Measurements from ENCODE around the gene MEX3C. TPM values are rescaled to one million over a fixed set of nuclear protein-coding genes. Genes with fewer than 3 reads are reported as not detected.

MEX3C gene
- total RNA-seq, 1 donor from 2014 or later, result 88.9 TPM

- no peak overlapping the region for H3K4me3 Mint-ChIP-seq
- H3K9me3 Mint-ChIP-seq, result no peaks in the 10 kb centered on the region
- no peaks in the 10 kb centered on the region for H3K36me3 Mint-ChIP-seq
- TF ChIP-seq CTCF (IDR thresholded peaks at IDR 0.05; ENCODE audit: unreplicated experiment), result no peak
- DNase-seq (ENCODE audit: low spot score in 2 of 2, unreplicated experiment in 2 of 2), result no peak
- H3K4me1 Mint-ChIP-seq, result no peaks in the 10 kb centered on the region
- no peaks in the 10 kb centered on the region for H3K27me3 Mint-ChIP-seq (ENCODE audit: low read depth)
- H3K27ac Mint-ChIP-seq, result no peak overlapping the region
These were observed 33.9 kb downstream of the MEX3C start for GRCh38 chr18:51163543-51163942.

- DNase-seq (ENCODE audit: low spot score in 2 of 2, unreplicated experiment in 2 of 2), result no peak
- Mint-ChIP-seq H3K36me3 (no peaks in the 10 kb centered on the region), H3K9me3 (no peaks in the 10 kb centered on the region), H3K27ac (no peak overlapping the region), H3K27me3 (ENCODE audit: low read depth) (no peaks in the 10 kb centered on the region), H3K4me3 (no peak overlapping the region), H3K4me1 (no peaks in the 10 kb centered on the region)
- no peak for TF ChIP-seq CTCF (IDR thresholded peaks at IDR 0.05; ENCODE audit: unreplicated experiment)
These were observed 34.9 kb downstream of the MEX3C start for GRCh38 chr18:51162617-51163016.

GRCh38 chr18:51160646-51161045 is 36.8 kb downstream of the MEX3C start:
- Mint-ChIP-seq H3K27me3 (ENCODE audit: low read depth) (no peaks in the 10 kb centered on the region), H3K27ac (no peak overlapping the region), H3K4me1 (no peaks in the 10 kb centered on the region), H3K4me3 (no peak overlapping the region), H3K36me3 (no peaks in the 10 kb centered on the region), H3K9me3 (no peaks in the 10 kb centered on the region)
- TF ChIP-seq CTCF (IDR thresholded peaks at IDR 0.05; ENCODE audit: unreplicated experiment), result no peak
- DNase-seq (ENCODE audit: low spot score in 2 of 2, unreplicated experiment in 2 of 2), result no peak

- Mint-ChIP-seq H3K9me3 (no peaks in the 10 kb centered on the region), H3K4me1 (peaks cover 3% of the 10 kb centered on the region), H3K36me3 (no peaks in the 10 kb centered on the region), H3K27ac (no peak overlapping the region), H3K27me3 (ENCODE audit: low read depth) (no peaks in the 10 kb centered on the region), H3K4me3 (no peak overlapping the region)
- no peak for DNase-seq (ENCODE audit: low spot score in 2 of 2, unreplicated experiment in 2 of 2)
- TF ChIP-seq CTCF (IDR thresholded peaks at IDR 0.05; ENCODE audit: unreplicated experiment), result no peak
These were observed 40.3 kb downstream of the MEX3C start for GRCh38 chr18:51157215-51157614.

GRCh38 chr18:51154431-51155063 is 42.9 kb downstream of the MEX3C start:
- peaks cover 5% of the 10 kb centered on the region for H3K9me3 Mint-ChIP-seq
- TF ChIP-seq CTCF (IDR thresholded peaks at IDR 0.05; ENCODE audit: unreplicated experiment), result no peak
- H3K4me1 Mint-ChIP-seq, result peaks cover 3% of the 10 kb centered on the region
- DNase-seq (ENCODE audit: low spot score in 2 of 2, unreplicated experiment in 2 of 2), result no peak
- H3K27me3 Mint-ChIP-seq (ENCODE audit: low read depth), result no peaks in the 10 kb centered on the region
- H3K36me3 Mint-ChIP-seq, result peaks cover 5% of the 10 kb centered on the region
- H3K4me3 Mint-ChIP-seq, result no peak overlapping the region
- H3K27ac Mint-ChIP-seq, result no peak overlapping the region
